Right cardiac atrium (tissue), 5 donors: Measurements from ENCODE around the gene SYNE1. TPM values are rescaled to one million over a fixed set of nuclear protein-coding genes. Genes with fewer than 3 reads are reported as not detected.

Experiments
- ATAC-seq, 2 donors: fragments of 200-7000 bp; cut with Tn5 transposase; one replicate each; pipeline versions ENCODE4 v1.8.0 to v1.9.1; 2020; ENCODE audit warnings: moderate library complexity in 2 of 2, mild to moderate bottlenecking in 1 of 2
- DNase-seq, 3 donors: peaks; one replicate each; pipeline ENCODE4 v3.0.0-alpha.2; 2020
- H3K27ac ChIP-seq: one replicate; pipeline ENCODE4 v1.5.1; 2013; ENCODE audit warnings: mild to moderate bottlenecking, low read length, control low read depth, moderate library complexity
- H3K27me3 ChIP-seq: one replicate; pipeline ENCODE4 v1.6.1; 2013; ENCODE audit not compliant: control insufficient read depth, insufficient read depth
- H3K4me1 ChIP-seq: one replicate; pipeline ENCODE4 v1.6.1; 2013; ENCODE audit warnings: low read length; ENCODE audit not compliant: control insufficient read depth, insufficient read depth
- H3K4me3 ChIP-seq: one replicate; pipeline ENCODE4 v1.5.1; 2013; ENCODE audit warnings: low read length, control low read depth
- H3K9me3 ChIP-seq: one replicate; pipeline ENCODE4 v1.6.1; 2013; ENCODE audit warnings: low read length; ENCODE audit not compliant: control insufficient read depth
- WGBS: extraction: QIAGEN DNeasy Blood & Tissue Kit; methylation state at CpG from one replicate; pipeline ENCODE4 v1.1.7; 2013; 5-methylcytosine and 5-hydroxymethylcytosine counted together
- intact Hi-C, 4 donors: fragments of 100-400 bp; cut with DNase I; formaldehyde crosslinking; loops; one replicate each; pipeline versions ENCODE4 v1.11.0 to v1.14.0; 2022 to 2023
- polyA plus RNA-seq: library from polyadenylated mRNA; stranded (reverse); fragments of 200-250 nt; gene quantifications from one replicate; pipeline ENCODE4 v1.2.3, GENCODE V29; 2013
- total RNA-seq, 4 donors: library from RNA; stranded (reverse); fragmentation: NEBNext Ultra II Directional; extraction: Animal tissue kit (Norgen Biotek cat#: 25700); gene quantifications; one replicate each; pipeline ENCODE4 v1.2.1, GENCODE V29; 2021
- donor health status: healthy with polysubstance abuse.
- donor health status: DM: no; HTN: yes; CAD: no.
- donor health status: DM: no; HTN: no; CAD: no.
- donor health status: DM: no; HTN: yes; CAD: no; lungs with severe emphysema.
- donor health status: DM: yes; HTN: yes; CAD: no.

The SYNE1 gene
- total and polyA plus RNA-seq, 5 donors = 71.7 to 162 (median 116) TPM

- H3K9me3 ChIP-seq = no peaks in the 10 kb centered on the region
- H3K4me1 ChIP-seq = no peaks in the 10 kb centered on the region
- ATAC-seq = no peak
- no peak overlapping the region for H3K27ac ChIP-seq
- H3K4me3 ChIP-seq = no peak overlapping the region
- intact Hi-C loops = no loop called here
- no peak for DNase-seq
- 80% methylated on average over 1 of the region's 1 CpG for WGBS
- H3K27me3 ChIP-seq = no peaks in the 10 kb centered on the region
These were observed 48.7 kb downstream of the SYNE1 start for GRCh38 chr6:152588456-152588855.

- WGBS = 86% methylated on average over 1 of the region's 1 CpG
- DNase-seq = no peak
- H3K27ac ChIP-seq = no peak overlapping the region
- no peaks in the 10 kb centered on the region for H3K9me3 ChIP-seq
- no peak for ATAC-seq
- no peak overlapping the region for H3K4me3 ChIP-seq
- intact Hi-C loops = no loop called here
- H3K4me1 ChIP-seq = no peaks in the 10 kb centered on the region
- no peaks in the 10 kb centered on the region for H3K27me3 ChIP-seq
These were observed 49.7 kb downstream of the SYNE1 start for GRCh38 chr6:152587473-152587872.

- ATAC-seq = no peak
- Histone ChIP-seq H3K4me3 (no peak overlapping the region), H3K27ac (no peak overlapping the region), H3K4me1 (no peaks in the 10 kb centered on the region), H3K9me3 (no peaks in the 10 kb centered on the region), H3K27me3 (no peaks in the 10 kb centered on the region)
- intact Hi-C loops = no loop called here
- WGBS = 88% methylated on average over 3 of the region's 3 CpGs
- DNase-seq = no peak
These were observed 51.9 kb downstream of the SYNE1 start for GRCh38 chr6:152585236-152585635.

DNA sequence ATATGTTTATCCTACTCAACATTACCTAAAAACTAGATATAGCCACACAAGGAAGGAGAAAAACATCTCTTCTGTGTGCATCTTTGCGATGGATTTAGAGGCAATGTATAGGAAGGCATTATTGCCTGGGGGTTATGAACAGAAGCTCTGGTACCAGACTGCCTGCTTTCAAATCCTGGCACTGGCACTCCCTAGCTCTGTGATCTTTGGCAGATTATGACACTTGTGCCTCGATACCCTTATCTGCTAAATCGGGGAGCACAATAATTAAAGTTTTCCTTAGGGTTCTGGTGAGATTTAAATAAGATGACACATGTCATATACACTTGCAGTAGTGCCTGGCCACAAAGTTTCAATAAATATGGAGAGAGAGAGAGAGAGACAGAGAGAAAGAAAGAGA, 53.3 kb downstream of the SYNE1 start:
- no peak overlapping the region for H3K27ac ChIP-seq
- no peak for ATAC-seq
- H3K9me3 ChIP-seq = no peaks in the 10 kb centered on the region
- H3K4me3 ChIP-seq = no peak overlapping the region
- WGBS = 71% methylated on average over 3 of the region's 3 CpGs
- intact Hi-C loops = no loop called here
- no peak for DNase-seq
- H3K27me3 ChIP-seq = no peaks in the 10 kb centered on the region
- H3K4me1 ChIP-seq = no peaks in the 10 kb centered on the region

DNA sequence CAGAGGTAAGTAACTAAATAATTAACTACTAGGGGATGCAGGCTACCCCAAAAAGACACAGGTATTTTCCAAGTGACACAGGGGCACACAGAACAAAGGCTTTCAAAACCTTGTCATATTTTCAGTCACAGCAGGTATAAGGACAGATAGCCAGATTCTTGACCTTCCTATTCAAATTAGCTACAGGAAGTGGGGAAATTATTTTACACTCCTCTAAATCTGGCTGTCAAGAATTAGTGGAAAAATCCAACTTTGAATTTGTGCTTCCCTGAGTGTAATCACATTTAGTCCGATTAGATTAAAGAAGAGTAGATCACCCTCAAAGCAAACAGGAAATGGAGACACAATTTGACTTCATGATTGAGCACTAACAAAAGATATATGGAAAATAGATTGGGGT, 60.6 kb downstream of the SYNE1 start:
- Histone ChIP-seq H3K4me1 (no peaks in the 10 kb centered on the region), H3K9me3 (no peaks in the 10 kb centered on the region), H3K27ac (no peak overlapping the region), H3K4me3 (no peak overlapping the region), H3K27me3 (no peaks in the 10 kb centered on the region)
- ATAC-seq (no peak), DNase-seq (no peak)
- 49% methylated on average over 1 of the region's 1 CpG for WGBS
- intact Hi-C loops = no loop called here

DNA sequence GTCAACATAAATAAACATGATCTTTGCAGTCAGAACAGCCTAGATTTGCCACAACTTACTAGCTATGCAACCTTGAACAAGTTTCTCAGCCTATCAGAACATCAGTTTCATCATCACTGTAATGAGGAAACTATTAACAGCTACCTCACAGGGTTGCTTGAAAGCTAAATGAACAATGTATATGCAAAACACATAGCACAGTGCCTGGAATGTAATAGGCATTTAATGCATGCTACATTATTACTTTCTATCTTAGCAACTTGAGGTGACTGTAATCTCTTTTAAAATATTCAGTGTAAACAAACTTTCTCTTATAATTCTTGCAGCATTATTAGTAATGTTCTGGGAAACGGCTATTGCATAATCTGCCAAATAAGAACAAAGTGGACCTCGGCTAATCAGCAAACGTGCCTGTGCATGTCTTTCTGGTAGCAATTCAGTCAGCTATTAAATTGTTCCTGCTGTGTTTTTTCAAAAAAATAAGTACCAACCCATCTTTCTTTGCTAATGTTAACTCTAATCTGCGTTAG, 61.5 kb downstream of the SYNE1 start:
- no peak overlapping the region for H3K4me3 ChIP-seq
- no peaks in the 10 kb centered on the region for H3K4me1 ChIP-seq
- 44% methylated on average over 4 of the region's 4 CpGs for WGBS
- DNase-seq = no peak
- H3K9me3 ChIP-seq = no peaks in the 10 kb centered on the region
- H3K27ac ChIP-seq = no peak overlapping the region
- no peaks in the 10 kb centered on the region for H3K27me3 ChIP-seq
- intact Hi-C loops = no loop called here
- peak; percentile 66 to 77 for ATAC-seq

- Histone ChIP-seq H3K4me3 (no peak overlapping the region), H3K4me1 (no peaks in the 10 kb centered on the region), H3K27me3 (no peaks in the 10 kb centered on the region), H3K27ac (no peak overlapping the region), H3K9me3 (no peaks in the 10 kb centered on the region)
- DNase-seq (no peak), ATAC-seq (no peak)
- intact Hi-C loops = no loop called here
- WGBS = 59% methylated on average over 2 of the region's 2 CpGs
These were observed 62.0 kb downstream of the SYNE1 start for GRCh38 chr6:152575161-152575560.

DNA sequence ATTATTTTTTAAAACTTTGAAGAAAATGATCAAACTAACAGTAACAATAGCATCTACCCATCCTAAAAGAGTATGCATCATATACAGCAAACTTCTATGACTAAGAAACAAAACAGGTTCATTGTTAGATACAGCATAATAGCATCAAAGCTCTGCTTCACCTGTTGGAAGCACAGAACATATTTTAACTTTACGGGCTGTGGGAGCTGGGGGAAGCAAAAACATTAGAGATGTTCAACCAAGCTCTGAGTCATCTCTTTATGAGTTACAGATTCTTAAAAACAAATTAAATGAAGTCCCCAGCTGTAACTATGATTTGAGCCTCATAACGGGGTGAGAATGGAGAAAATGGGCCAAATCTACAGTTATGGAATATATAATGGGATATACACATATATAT, 63.4 kb downstream of the SYNE1 start:
- H3K27ac ChIP-seq = no peak overlapping the region
- no peaks in the 10 kb centered on the region for H3K9me3 ChIP-seq
- no peaks in the 10 kb centered on the region for H3K4me1 ChIP-seq
- H3K27me3 ChIP-seq = no peaks in the 10 kb centered on the region
- 89% methylated on average over 2 of the region's 2 CpGs for WGBS
- ATAC-seq = no peak
- DNase-seq = no peak
- intact Hi-C loops = no loop called here
- H3K4me3 ChIP-seq = no peak overlapping the region

- Histone ChIP-seq H3K4me3 (no peak overlapping the region), H3K27ac (no peak overlapping the region), H3K27me3 (no peaks in the 10 kb centered on the region), H3K9me3 (no peaks in the 10 kb centered on the region), H3K4me1 (no peaks in the 10 kb centered on the region)
- ATAC-seq = peak in 1 of 2 donors; percentile 77
- WGBS = 61% methylated on average over 7 of the region's 7 CpGs
- no peak for DNase-seq
- intact Hi-C loops = no loop called here
These were observed 64.6 kb downstream of the SYNE1 start for GRCh38 chr6:152572338-152573088.

GRCh38 chr6:152571943-152572337, 65.2 kb downstream of the SYNE1 start:
- ATAC-seq (no peak), DNase-seq (no peak)
- Histone ChIP-seq H3K27ac (no peak overlapping the region), H3K4me1 (no peaks in the 10 kb centered on the region), H3K9me3 (no peaks in the 10 kb centered on the region), H3K4me3 (no peak overlapping the region), H3K27me3 (no peaks in the 10 kb centered on the region)
- 69% methylated on average over 2 of the region's 2 CpGs for WGBS
- intact Hi-C loops = no loop called here

GRCh38 chr6:152571089-152571488, 66.1 kb downstream of the SYNE1 start:
- DNase-seq (no peak), ATAC-seq (peak; percentile 68 to 72)
- Histone ChIP-seq H3K4me1 (no peaks in the 10 kb centered on the region), H3K27me3 (no peaks in the 10 kb centered on the region), H3K4me3 (no peak overlapping the region), H3K27ac (no peak overlapping the region), H3K9me3 (no peaks in the 10 kb centered on the region)
- WGBS = 64% methylated on average over 1 of the region's 1 CpG
- intact Hi-C loops = no loop called here
